Measurements from ENCODE around the gene ST6GALNAC5. TPM values are rescaled to one million over a fixed set of nuclear protein-coding genes. Genes with fewer than 3 reads are reported as not detected.

The ST6GALNAC5 gene
- total and polyA plus RNA-seq, 2 experiments from 2014 or later: 4.1 to 19.2 TPM

DNA sequence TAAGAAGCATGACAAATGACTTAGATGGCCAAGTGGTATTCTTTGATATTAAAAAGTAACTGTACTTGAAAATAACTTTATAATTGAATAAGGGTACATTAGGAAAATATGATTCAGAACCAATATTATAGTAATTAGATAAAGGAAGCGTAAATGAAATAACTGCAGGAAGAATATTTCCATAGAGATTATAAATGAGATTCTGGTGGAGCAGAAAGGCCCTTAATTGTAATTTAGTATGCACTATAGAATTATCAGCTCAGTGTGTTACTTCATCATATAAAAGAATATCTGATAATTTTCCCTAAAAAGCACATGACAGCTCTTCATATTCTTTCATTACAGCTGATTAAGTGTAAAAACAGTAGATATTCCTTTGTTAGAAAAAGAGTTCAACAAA, 180.3 kb downstream of the ST6GALNAC5 start:
- Histone ChIP-seq H3K9me2 (ENCODE audit: insufficient read depth) (no peaks in the 10 kb centered on the region), H3K4me1 (ENCODE audit: insufficient read depth) (no peaks in the 10 kb centered on the region), H4K20me1 (replicated peaks; ENCODE audit: insufficient read depth) (no peaks in the 10 kb centered on the region), H3K4me2 (no peak overlapping the region), H3K4me3 (no peak overlapping the region), H3K36me3 (ENCODE audit: insufficient read depth) (no peaks in the 10 kb centered on the region), H3F3A (replicated peaks; ENCODE audit: low read depth) (no peaks in the 10 kb centered on the region), H2AFZ (no peak overlapping the region), H3K79me2 (replicated peaks; ENCODE audit: insufficient read depth) (no peaks in the 10 kb centered on the region), H3K27me3 (ENCODE audit: insufficient read depth) (no peaks in the 10 kb centered on the region), H3K27ac (ENCODE audit: low read depth) (no peak overlapping the region)
- H3K36me3 Mint-ChIP-seq (ENCODE audit: low read depth): no peaks in the 10 kb centered on the region
- no peaks in the 10 kb centered on the region for H3K27me3 Mint-ChIP-seq (ENCODE audit: insufficient read depth, low read depth, poor library complexity)
- no peak overlapping the region for H3K4me3 Mint-ChIP-seq
- TF ChIP-seq REST (IDR thresholded peaks at IDR 0.05; ENCODE audit: unreplicated experiment) (no peak), EZH2 (IDR thresholded peaks at IDR 0.05; ENCODE audit: low read depth, unreplicated experiment) (no peak), POLR2AphosphoS5 (IDR thresholded peaks at IDR 0.05; ENCODE audit: low read depth) (no peak)
- ATAC-seq (no peak), DNase-seq (ENCODE audit: low spot score) (no peak)
- H3K9me3 Mint-ChIP-seq: no peaks in the 10 kb centered on the region
- H3K27ac Mint-ChIP-seq: no peak overlapping the region
- H3K4me1 Mint-ChIP-seq: no peaks in the 10 kb centered on the region

DNA sequence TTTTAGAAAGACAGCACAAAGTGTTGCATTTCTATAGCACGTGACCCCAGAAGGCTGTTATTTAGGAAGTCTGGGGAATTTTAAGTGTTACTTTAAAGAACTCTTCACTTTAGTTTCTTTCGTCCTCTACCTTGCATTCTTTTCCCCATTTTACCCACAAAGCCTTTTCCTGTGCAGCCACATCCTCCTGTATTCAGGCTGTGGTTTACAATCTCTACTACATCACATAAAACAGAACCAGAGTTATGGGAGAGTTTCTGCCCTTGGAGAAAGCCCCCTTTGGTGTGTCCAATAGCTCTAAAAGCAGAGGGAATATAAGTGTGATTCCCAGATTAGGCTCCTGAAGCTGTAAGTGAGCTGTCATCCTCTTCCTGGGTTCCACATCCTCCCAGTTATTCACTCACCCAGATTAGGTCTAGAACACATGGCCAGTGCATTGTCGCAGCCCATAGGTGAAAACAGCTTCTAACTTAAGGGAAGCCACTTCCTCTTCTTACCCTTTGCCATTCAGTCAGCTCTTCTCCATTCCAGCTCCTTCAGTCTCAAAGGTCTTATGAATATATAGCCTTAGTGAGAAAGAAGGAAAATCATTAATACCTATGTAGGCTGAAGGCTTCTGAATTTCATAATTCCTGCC, 180.8 kb downstream of the ST6GALNAC5 start:
- Histone ChIP-seq H3K4me1 (ENCODE audit: insufficient read depth) (no peaks in the 10 kb centered on the region), H4K20me1 (replicated peaks; ENCODE audit: insufficient read depth) (no peaks in the 10 kb centered on the region), H3K4me2 (no peak overlapping the region), H3K9me2 (ENCODE audit: insufficient read depth) (no peaks in the 10 kb centered on the region), H3K79me2 (replicated peaks; ENCODE audit: insufficient read depth) (no peaks in the 10 kb centered on the region), H3K27ac (ENCODE audit: low read depth) (no peak overlapping the region), H3K36me3 (ENCODE audit: insufficient read depth) (no peaks in the 10 kb centered on the region), H2AFZ (no peak overlapping the region), H3K4me3 (no peak overlapping the region), H3K27me3 (ENCODE audit: insufficient read depth) (no peaks in the 10 kb centered on the region), H3F3A (replicated peaks; ENCODE audit: low read depth) (no peaks in the 10 kb centered on the region)
- no peaks in the 10 kb centered on the region for H3K36me3 Mint-ChIP-seq (ENCODE audit: low read depth)
- no peak overlapping the region for H3K4me3 Mint-ChIP-seq
- no peak overlapping the region for H3K27ac Mint-ChIP-seq
- no peaks in the 10 kb centered on the region for H3K27me3 Mint-ChIP-seq (ENCODE audit: insufficient read depth, low read depth, poor library complexity)
- no peaks in the 10 kb centered on the region for H3K9me3 Mint-ChIP-seq
- no peak for DNase-seq (ENCODE audit: low spot score)
- H3K4me1 Mint-ChIP-seq: no peaks in the 10 kb centered on the region
- ATAC-seq: no peak
- no peak for TF ChIP-seq ETS1 (IDR thresholded peaks at IDR 0.05)
- no peak for TF ChIP-seq ZNF114 (CRISPR knock-in tag; IDR thresholded peaks at IDR 0.05)
- TF ChIP-seq NANOG (IDR thresholded peaks at IDR 0.05; ENCODE audit: borderline replicate concordance): no peak
